Ascending aorta (tissue), 2 donors: Measurements from ENCODE around the gene YPEL2. TPM values are rescaled to one million over a fixed set of nuclear protein-coding genes. Genes with fewer than 3 reads are reported as not detected.
A peak's percentile ranks its signal among the peaks of the same experiment; 100 is the strongest.

Experiments
- DNase-seq, 2 donors: peaks; one replicate each; pipeline ENCODE4 v3.0.0-alpha.2; 2019; ENCODE audit warnings: low spot score in 2 of 2
- H3K27ac ChIP-seq, 2 donors: fragments of 200-600 bp; sonication (generic); one replicate each; pipeline ENCODE4 v1.5.1; 2016 to 2017; ENCODE audit warnings: mild to moderate bottlenecking in 1 of 2
- H3K27me3 ChIP-seq: fragments of 200-600 bp; sonication (generic); one replicate; pipeline ENCODE4 v1.5.1; 2017
- H3K36me3 ChIP-seq, 2 donors: fragments of 200-600 bp; sonication (generic); one replicate each; pipeline ENCODE4 v1.5.1; 2016
- H3K4me1 ChIP-seq, 2 donors: fragments of 200-600 bp; sonication (generic); one replicate each; pipeline ENCODE4 v1.5.1; 2016 to 2017; ENCODE audit warnings: mild to moderate bottlenecking in 1 of 2
- H3K4me3 ChIP-seq, 2 donors: fragments of 200-600 bp; sonication (generic); one replicate each; pipeline ENCODE4 v1.5.1; 2016 to 2017; ENCODE audit warnings: mild to moderate bottlenecking in 1 of 2
- H3K9me3 ChIP-seq, 2 donors: fragments of 200-600 bp; sonication (generic); one replicate each; pipeline ENCODE4 v1.5.1; 2016
- CTCF ChIP-seq, 3 experiments: fragments of 200-600 bp in 2 of 3; fragments of 450-650 bp in 1 of 3; sonication (generic) in 2 of 3; IDR thresholded peaks; one replicate each; pipeline ENCODE4 v1.5.1; 2016 to 2019; ENCODE audit warnings: antibody characterized with exemption in 3 of 3, mild to moderate bottlenecking in 1 of 3, moderate library complexity in 1 of 3
- intact Hi-C: fragments of 100-400 bp; cut with DNase I; formaldehyde crosslinking; loops from one replicate; pipeline ENCODE4 v1.15.1; 2023
- total RNA-seq: library from RNA; depleted of rRNA; stranded (reverse); fragments of >200 nt; gene quantifications from one replicate; pipeline ENCODE4 v1.1.0, GENCODE V29; 2016

YPEL2 gene
- total RNA-seq, 1 donor from 2014 or later = 10.5 TPM

- H3K9me3 ChIP-seq = no peaks in the 10 kb centered on the region
- H3K4me1 ChIP-seq = peaks cover 11 to 40% of the 10 kb centered on the region in 2 donors
- H3K27me3 ChIP-seq = no peaks in the 10 kb centered on the region
- TF ChIP-seq CTCF (IDR thresholded peaks at IDR 0.05) = no peak
- no peaks in the 10 kb centered on the region for H3K36me3 ChIP-seq
- peak overlapping the region; percentile 91 to 93 for H3K27ac ChIP-seq
- no peak overlapping the region for H3K4me3 ChIP-seq
- no peak for DNase-seq
- intact Hi-C loops = loop anchor here (1.0 to 10.0 kb wide), 5 partner anchors 17 to 215 kb away; partner anchors contain the start of genes DHX40 and GDPD1
Measured at GRCh38 chr17:59439741-59440211, 108.3 kb downstream of the YPEL2 start.

GRCh38 chr17:59440757-59441463 lies 109.5 kb downstream of the YPEL2 start:
- H3K27ac ChIP-seq = peak overlapping the region; percentile 91 to 93
- no peaks in the 10 kb centered on the region for H3K27me3 ChIP-seq
- DNase-seq = peak; percentile 68 to 98
- intact Hi-C loops = loop anchor here (1.0 to 10.0 kb wide), 6 partner anchors 18 to 216 kb away; partner anchors contain the start of genes DHX40 and GDPD1
- H3K4me1 ChIP-seq = peaks cover 8 to 35% of the 10 kb centered on the region in 2 donors
- H3K9me3 ChIP-seq = no peaks in the 10 kb centered on the region
- peak; percentile 71 to 93 (median 74) for TF ChIP-seq CTCF (IDR thresholded peaks at IDR 0.05)
- H3K4me3 ChIP-seq = peak overlapping the region in 1 of 2 donors; percentile 22
- no peaks in the 10 kb centered on the region for H3K36me3 ChIP-seq

GRCh38 chr17:59441464-59442096 lies 110.1 kb downstream of the YPEL2 start:
- intact Hi-C loops = loop anchor here (1.0 to 10.0 kb wide), 5 partner anchors 19 to 217 kb away; partner anchors contain the start of genes DHX40 and GDPD1
- H3K36me3 ChIP-seq = no peaks in the 10 kb centered on the region
- H3K9me3 ChIP-seq = no peaks in the 10 kb centered on the region
- peak overlapping the region; percentile 91 to 93 for H3K27ac ChIP-seq
- TF ChIP-seq CTCF (IDR thresholded peaks at IDR 0.05) = no peak
- peaks cover 8 to 35% of the 10 kb centered on the region in 2 donors for H3K4me1 ChIP-seq
- H3K27me3 ChIP-seq = no peaks in the 10 kb centered on the region
- H3K4me3 ChIP-seq = peak overlapping the region in 1 of 2 donors; percentile 22
- DNase-seq = no peak

- DNase-seq = no peak
- Histone ChIP-seq H3K36me3 (no peaks in the 10 kb centered on the region), H3K27ac (peak overlapping the region in 1 of 2 donors; percentile 9), H3K4me1 (peaks cover 8 to 30% of the 10 kb centered on the region in 2 donors), H3K4me3 (no peak overlapping the region), H3K27me3 (no peaks in the 10 kb centered on the region), H3K9me3 (no peaks in the 10 kb centered on the region)
- intact Hi-C loops = loop anchor here (5.0 to 10.0 kb wide), 2 partner anchors 124 to 218 kb away; partner anchors contain the start of genes DHX40 and GDPD1
- TF ChIP-seq CTCF (IDR thresholded peaks at IDR 0.05) = no peak
Measured at GRCh38 chr17:59443106-59443505, 111.7 kb downstream of the YPEL2 start.

Other genes starting within 250 kb of the YPEL2 start
- 15.0 TPM for gene TRIM37, start 224.8 kb upstream of the YPEL2 start, total RNA-seq
- 15.4 TPM for gene SKA2, start 176.5 kb upstream of the YPEL2 start, total RNA-seq
- 0.11 TPM for gene PRR11, start 175.9 kb upstream of the YPEL2 start, total RNA-seq
- gene SMG8, start 121.6 kb upstream of the YPEL2 start, total RNA-seq = 3.9 TPM
- gene GDPD1, start 111.1 kb upstream of the YPEL2 start, total RNA-seq = not detected
- gene DHX40, start 234.0 kb downstream of the YPEL2 start, total RNA-seq = 4.8 TPM